WI38 (cell line): Measurements from ENCODE around the gene NBAS.

Experiments used
- H3K4me3 ChIP-seq: 2 replicates; pipeline ENCODE4 v1.5.1; 2011; ENCODE audit warnings: low read depth, mild to moderate bottlenecking, control low read depth, low read length
- TF ChIP-seq, protein P1 (sequence below): IDR thresholded peaks from 2 replicates; pipeline ENCODE4 v1.5.1; 2012; ENCODE audit warnings: low read depth, mild to moderate bottlenecking, control low read depth, low read length

The NBAS gene

DNA sequence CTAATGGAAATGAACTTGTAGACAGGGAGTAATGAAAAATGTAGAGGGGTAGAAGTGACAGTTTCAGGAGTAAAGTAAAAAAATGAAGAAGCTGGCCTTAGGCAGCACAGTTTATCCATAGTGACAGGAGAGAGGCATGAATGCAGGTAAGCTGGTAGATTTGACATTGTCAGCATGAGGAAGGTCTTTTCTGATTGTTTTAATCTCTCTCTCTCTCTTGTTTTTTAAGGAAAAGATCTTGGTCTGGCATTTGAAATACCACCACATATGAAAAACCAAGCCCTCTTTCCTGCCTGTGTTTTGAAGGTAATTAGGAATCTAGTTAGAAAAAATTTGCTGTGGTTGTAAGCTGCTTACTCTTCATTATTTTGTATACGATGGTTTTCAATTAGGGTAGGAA, 44.6 kb upstream of the NBAS start:
- TF ChIP-seq, protein P1, sequence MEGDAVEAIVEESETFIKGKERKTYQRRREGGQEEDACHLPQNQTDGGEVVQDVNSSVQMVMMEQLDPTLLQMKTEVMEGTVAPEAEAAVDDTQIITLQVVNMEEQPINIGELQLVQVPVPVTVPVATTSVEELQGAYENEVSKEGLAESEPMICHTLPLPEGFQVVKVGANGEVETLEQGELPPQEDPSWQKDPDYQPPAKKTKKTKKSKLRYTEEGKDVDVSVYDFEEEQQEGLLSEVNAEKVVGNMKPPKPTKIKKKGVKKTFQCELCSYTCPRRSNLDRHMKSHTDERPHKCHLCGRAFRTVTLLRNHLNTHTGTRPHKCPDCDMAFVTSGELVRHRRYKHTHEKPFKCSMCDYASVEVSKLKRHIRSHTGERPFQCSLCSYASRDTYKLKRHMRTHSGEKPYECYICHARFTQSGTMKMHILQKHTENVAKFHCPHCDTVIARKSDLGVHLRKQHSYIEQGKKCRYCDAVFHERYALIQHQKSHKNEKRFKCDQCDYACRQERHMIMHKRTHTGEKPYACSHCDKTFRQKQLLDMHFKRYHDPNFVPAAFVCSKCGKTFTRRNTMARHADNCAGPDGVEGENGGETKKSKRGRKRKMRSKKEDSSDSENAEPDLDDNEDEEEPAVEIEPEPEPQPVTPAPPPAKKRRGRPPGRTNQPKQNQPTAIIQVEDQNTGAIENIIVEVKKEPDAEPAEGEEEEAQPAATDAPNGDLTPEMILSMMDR = no peak
- no peak overlapping the region for H3K4me3 ChIP-seq

DNA sequence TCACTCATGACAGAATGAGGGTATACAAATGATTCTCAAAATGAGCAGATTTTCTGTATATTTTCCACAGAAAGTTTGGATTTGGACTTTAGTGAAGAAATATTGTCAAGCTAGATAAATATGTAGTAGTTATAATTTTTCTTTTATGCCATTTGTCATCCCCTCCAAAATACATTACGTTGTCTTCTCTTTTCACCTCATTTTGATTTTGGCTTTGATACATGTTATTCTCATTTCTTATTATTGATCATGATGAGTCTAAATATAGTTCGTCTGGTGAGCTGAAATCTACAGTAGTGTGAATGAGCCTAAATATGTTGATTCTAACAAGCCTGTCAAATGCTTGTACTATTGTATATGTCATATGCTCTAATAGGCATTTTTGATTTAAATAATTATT, 42.8 kb upstream of the NBAS start:
- H3K4me3 ChIP-seq = no peak overlapping the region
- TF ChIP-seq, protein P1 = no peak

DNA sequence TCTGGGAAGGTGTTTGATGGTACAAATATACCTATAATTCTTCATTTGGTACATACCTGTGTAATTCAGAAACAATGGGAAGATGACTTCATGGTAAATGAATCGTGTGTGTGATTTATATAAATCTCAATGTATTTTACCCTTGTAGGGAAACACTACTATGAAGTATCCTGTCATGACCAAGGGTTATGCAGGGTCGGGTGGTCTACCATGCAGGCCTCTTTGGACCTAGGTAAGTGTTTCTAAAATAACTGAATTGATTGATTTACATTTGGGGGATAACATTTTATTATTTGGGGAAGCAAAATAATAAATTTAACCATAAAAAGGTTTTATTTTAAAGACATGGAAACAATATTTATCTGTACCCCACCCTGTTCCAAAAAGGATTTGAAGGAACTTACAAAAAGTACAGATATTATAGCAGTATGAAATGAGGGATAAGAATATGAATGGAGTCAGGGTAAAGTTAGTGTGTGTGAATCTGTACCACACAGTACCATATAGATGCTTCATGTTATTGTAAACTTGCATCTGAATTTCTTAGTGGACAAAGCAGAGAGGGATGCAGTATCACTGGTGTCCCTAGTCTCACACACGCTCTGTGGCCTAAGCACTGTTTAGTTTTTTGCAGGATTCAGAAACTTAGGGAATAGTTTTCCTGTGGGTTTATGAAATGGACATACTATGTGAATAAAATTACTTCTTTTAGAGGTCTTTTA, 42.1 kb upstream of the NBAS start:
- TF ChIP-seq, protein P1 = no peak
- no peak overlapping the region for H3K4me3 ChIP-seq

DNA sequence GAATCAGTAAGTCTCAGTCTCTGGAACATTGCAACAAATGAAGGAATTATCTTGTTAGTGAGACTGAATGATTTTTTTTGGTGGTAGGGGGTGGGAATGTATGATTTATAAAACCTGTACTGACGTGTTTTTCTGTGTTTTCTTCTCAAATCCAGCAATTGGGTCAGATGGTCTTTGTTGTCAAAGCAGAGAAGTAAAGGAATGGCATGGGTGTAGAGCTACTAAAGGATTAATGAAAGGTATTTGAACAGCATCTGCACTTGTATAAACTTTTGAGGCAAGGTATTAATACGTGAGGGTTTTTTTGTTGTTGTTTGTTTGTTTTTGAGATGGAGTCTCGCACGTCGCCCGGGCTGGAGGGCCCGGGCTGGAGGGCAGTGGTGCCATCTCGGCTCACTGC, 41.3 kb upstream of the NBAS start:
- TF ChIP-seq, protein P1 = no peak
- H3K4me3 ChIP-seq = no peak overlapping the region

DNA sequence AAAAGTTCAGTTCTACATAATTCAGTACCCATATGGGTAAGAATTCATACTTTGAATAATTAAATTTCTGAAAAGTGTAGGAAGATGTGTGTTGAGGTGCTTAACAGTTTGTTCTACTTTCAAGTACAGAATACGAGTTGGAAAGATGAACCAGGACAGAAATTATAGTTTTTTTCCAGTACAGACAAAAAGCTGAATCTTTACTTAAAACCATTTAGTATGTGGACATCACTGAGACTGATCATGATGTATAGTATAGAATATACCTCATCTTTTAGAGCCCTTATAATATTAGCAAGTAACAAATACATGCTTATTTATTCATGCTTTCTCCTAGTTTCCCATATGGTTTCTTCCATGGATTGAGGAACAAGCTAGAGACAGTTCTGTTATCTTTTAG, 40.5 kb upstream of the NBAS start:
- no peak overlapping the region for H3K4me3 ChIP-seq
- TF ChIP-seq, protein P1 = no peak

DNA sequence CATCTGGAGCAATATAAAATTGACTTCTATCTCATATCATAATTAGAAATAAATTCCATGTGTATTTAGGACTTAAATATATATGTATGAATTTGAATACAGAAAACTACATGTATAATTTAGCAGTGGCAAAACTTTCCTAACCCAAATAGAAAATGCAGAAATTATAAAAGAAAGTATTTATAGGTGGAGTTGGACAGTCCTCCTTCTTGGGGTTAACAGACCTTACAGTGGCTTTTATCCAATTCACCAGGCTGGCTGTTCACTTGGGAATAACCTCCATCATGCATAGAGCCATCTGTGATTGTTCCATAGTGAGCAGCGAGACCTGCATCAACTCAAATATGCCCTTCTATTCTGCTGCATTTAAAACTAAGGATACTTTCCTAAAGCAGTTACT, 38.9 kb upstream of the NBAS start:
- TF ChIP-seq, protein P1 = no peak

DNA sequence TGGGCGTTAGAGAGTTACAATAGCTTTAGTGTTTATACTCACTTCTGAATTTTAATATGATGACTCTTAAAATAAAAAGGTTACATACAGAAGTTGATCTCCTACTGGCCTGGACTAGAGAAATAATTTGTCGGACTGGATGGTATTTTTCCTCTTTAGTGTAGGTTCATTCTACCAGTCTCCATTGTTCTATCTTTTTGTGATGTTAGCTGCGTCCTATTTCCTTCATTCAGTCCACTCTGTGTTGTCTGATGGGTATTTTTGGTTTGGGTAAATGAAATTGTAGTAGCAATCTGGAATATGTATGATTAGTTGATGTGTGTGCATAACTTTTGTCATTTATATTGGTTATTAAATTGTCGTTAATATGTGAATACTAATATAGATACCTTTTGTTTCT, 35.8 kb upstream of the NBAS start:
- TF ChIP-seq, protein P1 = no peak
- H3K4me3 ChIP-seq = no peak overlapping the region

More for the DNA sequence above, 38.9 kb upstream of the NBAS start:
- no peak overlapping the region for H3K4me3 ChIP-seq
